Testis (tissue), 2 donors: Measurements from ENCODE around the gene AMT.

Experiments used
- POLR2A ChIP-seq: fragments of 450-650 bp; IDR thresholded peaks from one replicate; pipeline ENCODE4 v1.6.1; 2017; ENCODE audit warnings: antibody characterized with exemption, mild to moderate bottlenecking, moderate library complexity
- TF ChIP-seq, protein P1 (sequence below), 3 experiments: fragments of 450-650 bp in 2 of 3; fragments of 200-600 bp in 1 of 3; sonication (generic) in 1 of 3; IDR thresholded peaks; one replicate each; pipeline ENCODE4 v1.5.1; 2016 to 2019; ENCODE audit warnings: antibody characterized with exemption in 3 of 3, mild to moderate bottlenecking in 2 of 3, moderate library complexity in 1 of 3

DNA sequence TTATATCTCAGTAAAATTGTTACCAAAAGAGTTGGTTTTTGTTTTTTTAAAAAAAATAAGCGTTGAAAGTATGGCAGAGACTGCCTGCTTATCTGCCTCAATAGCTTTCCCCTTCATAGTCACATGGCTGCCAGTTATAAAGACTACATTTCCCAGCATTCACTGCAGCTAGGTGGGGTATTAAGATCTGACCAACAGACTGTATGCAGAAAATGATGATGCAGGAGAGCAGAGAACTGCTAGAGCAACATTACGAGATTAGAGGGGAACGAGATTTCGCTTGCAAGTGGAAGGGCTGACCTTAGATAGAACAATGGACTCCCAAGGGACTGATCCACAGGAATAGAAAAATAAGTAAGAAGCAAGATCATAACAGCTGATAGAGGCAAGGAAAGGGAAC is 24.8 kb downstream of the AMT start:
- TF ChIP-seq, protein P1, sequence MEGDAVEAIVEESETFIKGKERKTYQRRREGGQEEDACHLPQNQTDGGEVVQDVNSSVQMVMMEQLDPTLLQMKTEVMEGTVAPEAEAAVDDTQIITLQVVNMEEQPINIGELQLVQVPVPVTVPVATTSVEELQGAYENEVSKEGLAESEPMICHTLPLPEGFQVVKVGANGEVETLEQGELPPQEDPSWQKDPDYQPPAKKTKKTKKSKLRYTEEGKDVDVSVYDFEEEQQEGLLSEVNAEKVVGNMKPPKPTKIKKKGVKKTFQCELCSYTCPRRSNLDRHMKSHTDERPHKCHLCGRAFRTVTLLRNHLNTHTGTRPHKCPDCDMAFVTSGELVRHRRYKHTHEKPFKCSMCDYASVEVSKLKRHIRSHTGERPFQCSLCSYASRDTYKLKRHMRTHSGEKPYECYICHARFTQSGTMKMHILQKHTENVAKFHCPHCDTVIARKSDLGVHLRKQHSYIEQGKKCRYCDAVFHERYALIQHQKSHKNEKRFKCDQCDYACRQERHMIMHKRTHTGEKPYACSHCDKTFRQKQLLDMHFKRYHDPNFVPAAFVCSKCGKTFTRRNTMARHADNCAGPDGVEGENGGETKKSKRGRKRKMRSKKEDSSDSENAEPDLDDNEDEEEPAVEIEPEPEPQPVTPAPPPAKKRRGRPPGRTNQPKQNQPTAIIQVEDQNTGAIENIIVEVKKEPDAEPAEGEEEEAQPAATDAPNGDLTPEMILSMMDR (IDR thresholded peaks at IDR 0.05) = no peak
- no peak for TF ChIP-seq POLR2A
